ENCODE measurements around the gene SND1.
A peak's percentile ranks its signal among the peaks of the same experiment; 100 is the strongest.

The SND1 gene

GRCh38 chr7:127803626-127804025, 151.6 kb downstream of the SND1 start:
- Histone ChIP-seq H3K4me3 (no peak overlapping the region), H3K36me3 (ENCODE audit: insufficient read depth, low read length) (peaks cover 12% of the 10 kb centered on the region), H3K9me3 (ENCODE audit: low read depth, low read length) (no peaks in the 10 kb centered on the region), H3K9ac (ENCODE audit: insufficient read length) (no peak overlapping the region), H3K27ac (no peak overlapping the region)
- TF ChIP-seq EZH2 (IDR thresholded peaks at IDR 0.05) = no peak
- TF ChIP-seq FOXP2 (optimal IDR thresholded peaks at IDR 0.05; ENCODE audit: control extremely low read depth, extremely low read length, insufficient read depth) = no peak
- no peak for TF ChIP-seq POLR2AphosphoS5 (IDR thresholded peaks at IDR 0.05; ENCODE audit: borderline replicate concordance, low read depth, low read length)
- DNase-seq (ENCODE audit: low read depth, low spot score) = no peak

- Histone ChIP-seq H3K9ac (ENCODE audit: insufficient read length) (no peak overlapping the region), H3K9me3 (ENCODE audit: low read depth, low read length) (no peaks in the 10 kb centered on the region), H3K27ac (no peak overlapping the region), H3K4me3 (no peak overlapping the region), H3K36me3 (ENCODE audit: insufficient read depth, low read length) (peaks cover 15% of the 10 kb centered on the region)
- no peak for TF ChIP-seq EZH2 (IDR thresholded peaks at IDR 0.05)
- no peak for TF ChIP-seq POLR2AphosphoS5 (IDR thresholded peaks at IDR 0.05; ENCODE audit: borderline replicate concordance, low read depth, low read length)
- no peak for TF ChIP-seq FOXP2 (optimal IDR thresholded peaks at IDR 0.05; ENCODE audit: control extremely low read depth, extremely low read length, insufficient read depth)
- DNase-seq (ENCODE audit: low read depth, low spot score) = no peak
Observed at GRCh38 chr7:127807340-127807739, 155.3 kb downstream of the SND1 start.

GRCh38 chr7:127807829-127808228, 155.8 kb downstream of the SND1 start:
- Histone ChIP-seq H3K9ac (ENCODE audit: insufficient read length) (no peak overlapping the region), H3K4me3 (no peak overlapping the region), H3K36me3 (ENCODE audit: insufficient read depth, low read length) (peaks cover 15% of the 10 kb centered on the region), H3K27ac (no peak overlapping the region), H3K9me3 (ENCODE audit: low read depth, low read length) (no peaks in the 10 kb centered on the region)
- no peak for DNase-seq (ENCODE audit: low read depth, low spot score)
- TF ChIP-seq POLR2AphosphoS5 (IDR thresholded peaks at IDR 0.05; ENCODE audit: borderline replicate concordance, low read depth, low read length) (no peak), FOXP2 (optimal IDR thresholded peaks at IDR 0.05; ENCODE audit: control extremely low read depth, extremely low read length, insufficient read depth) (no peak), EZH2 (IDR thresholded peaks at IDR 0.05) (no peak)

- DNase-seq (ENCODE audit: low read depth, low spot score) = no peak
- peaks cover 15% of the 10 kb centered on the region for H3K36me3 ChIP-seq (ENCODE audit: insufficient read depth, low read length)
- H3K9me3 ChIP-seq (ENCODE audit: low read depth, low read length) = no peaks in the 10 kb centered on the region
- TF ChIP-seq EZH2 (IDR thresholded peaks at IDR 0.05) = no peak
- no peak for TF ChIP-seq POLR2AphosphoS5 (IDR thresholded peaks at IDR 0.05; ENCODE audit: borderline replicate concordance, low read depth, low read length)
- no peak for TF ChIP-seq FOXP2 (optimal IDR thresholded peaks at IDR 0.05; ENCODE audit: control extremely low read depth, extremely low read length, insufficient read depth)
- no peak overlapping the region for H3K4me3 ChIP-seq
- H3K9ac ChIP-seq (ENCODE audit: insufficient read length) = no peak overlapping the region
- no peak overlapping the region for H3K27ac ChIP-seq
Observed at GRCh38 chr7:127809261-127809702, 157.3 kb downstream of the SND1 start.

GRCh38 chr7:127810113-127810512, 158.1 kb downstream of the SND1 start:
- peaks cover 15% of the 10 kb centered on the region for H3K36me3 ChIP-seq (ENCODE audit: insufficient read depth, low read length)
- no peak overlapping the region for H3K27ac ChIP-seq
- no peak for DNase-seq (ENCODE audit: low read depth, low spot score)
- H3K9ac ChIP-seq (ENCODE audit: insufficient read length) = no peak overlapping the region
- TF ChIP-seq FOXP2 (optimal IDR thresholded peaks at IDR 0.05; ENCODE audit: control extremely low read depth, extremely low read length, insufficient read depth) (no peak), EZH2 (IDR thresholded peaks at IDR 0.05) (no peak), POLR2AphosphoS5 (IDR thresholded peaks at IDR 0.05; ENCODE audit: borderline replicate concordance, low read depth, low read length) (no peak)
- no peaks in the 10 kb centered on the region for H3K9me3 ChIP-seq (ENCODE audit: low read depth, low read length)
- H3K4me3 ChIP-seq = no peak overlapping the region

- H3K9me3 ChIP-seq (ENCODE audit: low read depth, low read length) = no peaks in the 10 kb centered on the region
- no peak for TF ChIP-seq FOXP2 (optimal IDR thresholded peaks at IDR 0.05; ENCODE audit: control extremely low read depth, extremely low read length, insufficient read depth)
- no peak for TF ChIP-seq POLR2AphosphoS5 (IDR thresholded peaks at IDR 0.05; ENCODE audit: borderline replicate concordance, low read depth, low read length)
- no peak for TF ChIP-seq EZH2 (IDR thresholded peaks at IDR 0.05)
- peaks cover 15% of the 10 kb centered on the region for H3K36me3 ChIP-seq (ENCODE audit: insufficient read depth, low read length)
- no peak overlapping the region for H3K27ac ChIP-seq
- no peak for DNase-seq (ENCODE audit: low read depth, low spot score)
- no peak overlapping the region for H3K9ac ChIP-seq (ENCODE audit: insufficient read length)
- H3K4me3 ChIP-seq = no peak overlapping the region
Observed at GRCh38 chr7:127810696-127811660, 159.0 kb downstream of the SND1 start.

GRCh38 chr7:127812540-127812939, 160.5 kb downstream of the SND1 start:
- no peak overlapping the region for H3K9ac ChIP-seq (ENCODE audit: insufficient read length)
- H3K36me3 ChIP-seq (ENCODE audit: insufficient read depth, low read length) = peaks cover 9% of the 10 kb centered on the region
- H3K27ac ChIP-seq = no peak overlapping the region
- TF ChIP-seq POLR2AphosphoS5 (IDR thresholded peaks at IDR 0.05; ENCODE audit: borderline replicate concordance, low read depth, low read length) (no peak), FOXP2 (optimal IDR thresholded peaks at IDR 0.05; ENCODE audit: control extremely low read depth, extremely low read length, insufficient read depth) (no peak), EZH2 (IDR thresholded peaks at IDR 0.05) (no peak)
- H3K9me3 ChIP-seq (ENCODE audit: low read depth, low read length) = no peaks in the 10 kb centered on the region
- no peak for DNase-seq (ENCODE audit: low read depth, low spot score)
- no peak overlapping the region for H3K4me3 ChIP-seq

GRCh38 chr7:127813991-127814541, 162.1 kb downstream of the SND1 start:
- DNase-seq (ENCODE audit: low read depth, low spot score) = no peak
- Histone ChIP-seq H3K9ac (ENCODE audit: insufficient read length) (no peak overlapping the region), H3K27ac (peak overlapping the region; percentile 61), H3K4me3 (peak overlapping the region; percentile 41), H3K9me3 (ENCODE audit: low read depth, low read length) (no peaks in the 10 kb centered on the region), H3K36me3 (ENCODE audit: insufficient read depth, low read length) (no peaks in the 10 kb centered on the region)
- no peak for TF ChIP-seq POLR2AphosphoS5 (IDR thresholded peaks at IDR 0.05; ENCODE audit: borderline replicate concordance, low read depth, low read length)
- TF ChIP-seq EZH2 (IDR thresholded peaks at IDR 0.05) = no peak
- no peak for TF ChIP-seq FOXP2 (optimal IDR thresholded peaks at IDR 0.05; ENCODE audit: control extremely low read depth, extremely low read length, insufficient read depth)
